PC-9 (cell line): ENCODE measurements around the gene CXCR1.

Experiments
- EZH2 ChIP-seq: fragments of 200-600 bp; sonication (generic); IDR thresholded peaks from 2 replicates; pipeline ENCODE4 v1.8.0; 2017; ENCODE audit warnings: antibody characterized with exemption, low read depth
- TF ChIP-seq, protein P1 (sequence below): fragments of 200-600 bp; sonication (generic); conservative IDR thresholded peaks from 2 replicates; pipeline ENCODE4 v1.6.1; 2017; ENCODE audit warnings: mixed run types, antibody characterized with exemption, mild to moderate bottlenecking, moderate library complexity

DNA sequence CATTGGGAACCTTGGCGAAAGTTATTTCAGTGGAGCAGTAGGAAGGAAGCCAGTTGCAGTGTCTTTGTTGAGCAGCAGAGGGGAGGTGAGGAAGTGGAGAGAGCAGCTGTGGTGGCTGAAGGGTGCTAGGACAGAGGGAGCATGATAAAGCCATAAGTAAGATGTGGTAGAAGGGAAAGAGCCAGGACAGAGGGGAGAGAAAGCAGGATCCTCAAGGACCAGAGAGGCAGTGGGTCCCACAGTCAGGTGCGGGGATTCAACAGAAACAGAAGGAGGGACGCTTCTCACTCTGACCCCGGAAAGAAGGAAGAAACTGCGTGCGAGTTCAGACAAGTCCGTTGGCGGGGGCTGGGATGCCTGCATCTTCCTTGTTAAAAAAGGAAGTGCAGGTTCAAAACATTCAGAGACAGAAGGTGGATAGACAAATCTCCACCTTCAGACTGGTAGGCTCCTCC, 41.1 kb downstream of the CXCR1 start, which contains the start of gene CXCR2:
- TF ChIP-seq, protein P1, sequence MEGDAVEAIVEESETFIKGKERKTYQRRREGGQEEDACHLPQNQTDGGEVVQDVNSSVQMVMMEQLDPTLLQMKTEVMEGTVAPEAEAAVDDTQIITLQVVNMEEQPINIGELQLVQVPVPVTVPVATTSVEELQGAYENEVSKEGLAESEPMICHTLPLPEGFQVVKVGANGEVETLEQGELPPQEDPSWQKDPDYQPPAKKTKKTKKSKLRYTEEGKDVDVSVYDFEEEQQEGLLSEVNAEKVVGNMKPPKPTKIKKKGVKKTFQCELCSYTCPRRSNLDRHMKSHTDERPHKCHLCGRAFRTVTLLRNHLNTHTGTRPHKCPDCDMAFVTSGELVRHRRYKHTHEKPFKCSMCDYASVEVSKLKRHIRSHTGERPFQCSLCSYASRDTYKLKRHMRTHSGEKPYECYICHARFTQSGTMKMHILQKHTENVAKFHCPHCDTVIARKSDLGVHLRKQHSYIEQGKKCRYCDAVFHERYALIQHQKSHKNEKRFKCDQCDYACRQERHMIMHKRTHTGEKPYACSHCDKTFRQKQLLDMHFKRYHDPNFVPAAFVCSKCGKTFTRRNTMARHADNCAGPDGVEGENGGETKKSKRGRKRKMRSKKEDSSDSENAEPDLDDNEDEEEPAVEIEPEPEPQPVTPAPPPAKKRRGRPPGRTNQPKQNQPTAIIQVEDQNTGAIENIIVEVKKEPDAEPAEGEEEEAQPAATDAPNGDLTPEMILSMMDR, result no peak
- no peak for TF ChIP-seq EZH2
